ENCODE measurements around the gene CSRP3.

Gene CSRP3

DNA sequence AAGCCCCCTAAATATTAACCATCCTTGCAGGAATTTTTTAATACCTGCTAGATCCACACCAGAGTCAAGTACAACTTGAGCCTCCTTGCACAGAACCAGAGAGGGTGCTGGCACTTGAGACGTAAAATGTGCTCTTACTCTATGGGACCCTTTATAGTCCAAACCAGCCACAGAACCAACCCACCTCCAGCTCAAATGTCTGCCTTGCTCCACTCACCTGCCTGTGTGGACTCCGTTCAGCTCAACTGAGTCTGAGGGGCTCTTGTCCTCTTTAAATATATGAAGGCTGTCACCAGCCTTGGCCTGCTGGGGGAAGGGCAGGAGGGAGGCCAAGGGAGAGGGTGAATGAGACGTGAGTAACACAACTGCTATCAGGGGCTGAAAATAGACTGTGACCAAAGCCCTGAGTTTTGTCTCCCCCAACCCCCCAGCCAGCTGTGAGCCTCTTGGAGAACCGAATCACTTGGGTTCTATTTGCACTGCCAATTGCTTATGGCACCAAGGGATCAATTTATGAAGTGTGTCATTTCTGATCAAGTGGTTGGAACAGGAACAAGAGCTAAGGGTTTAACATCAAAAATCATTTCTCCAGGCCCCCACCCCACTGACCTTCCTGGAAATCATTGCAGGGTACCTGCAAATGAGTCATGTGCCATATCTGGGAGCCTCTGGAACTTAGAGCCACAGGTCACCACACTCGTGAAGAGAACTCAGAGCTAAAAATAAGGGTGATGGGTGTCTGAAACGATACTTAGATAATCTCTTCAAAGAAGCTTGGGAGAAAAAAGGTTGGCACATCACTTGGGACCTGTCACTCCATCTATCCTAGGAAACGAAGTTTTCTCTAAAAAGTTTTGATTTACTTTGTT, at the start of gene CSRP3:
TSS of gene CSRP3 (minus strand) at position 247 of the 869 bp plus-strand sequence. CDS start 9,535 bp downstream, outside the sequence.
- peaks cover 1% of the 10 kb centered on the region for H3K4me1 Mint-ChIP-seq (ENCODE audit: low read depth)
- no peak within 1 kb of the TSS for H3K4me3 Mint-ChIP-seq
- no peaks in the 10 kb centered on the region for H3K9me3 Mint-ChIP-seq
- H3K36me3 Mint-ChIP-seq (ENCODE audit: low read depth): no peaks in the 10 kb centered on the region
- peaks cover 11% of the 10 kb centered on the region for H3K27me3 Mint-ChIP-seq (ENCODE audit: low read depth)
- DNase-seq (ENCODE audit: low spot score): no peak
- H3K27ac Mint-ChIP-seq: no peak within 1 kb of the TSS

- H3K36me3 Mint-ChIP-seq (ENCODE audit: low read depth): peaks cover 5% of the 10 kb centered on the region
- H3K27me3 Mint-ChIP-seq (ENCODE audit: low read depth): peaks cover 44% of the 10 kb centered on the region
- no peak overlapping the region for H3K4me3 Mint-ChIP-seq
- H3K9me3 Mint-ChIP-seq: peaks cover 32% of the 10 kb centered on the region
- H3K27ac Mint-ChIP-seq: no peak overlapping the region
- peaks cover 5% of the 10 kb centered on the region for H3K4me1 Mint-ChIP-seq (ENCODE audit: low read depth)
- DNase-seq (ENCODE audit: low spot score): no peak
Observed at GRCh38 chr11:19251577-19251976, 49.8 kb upstream of the CSRP3 start.

- peaks cover 24% of the 10 kb centered on the region for H3K4me1 Mint-ChIP-seq (ENCODE audit: low read depth)
- H3K9me3 Mint-ChIP-seq: peaks cover 32% of the 10 kb centered on the region
- H3K36me3 Mint-ChIP-seq (ENCODE audit: low read depth): peaks cover 5% of the 10 kb centered on the region
- peaks cover 40% of the 10 kb centered on the region for H3K27me3 Mint-ChIP-seq (ENCODE audit: low read depth)
- H3K4me3 Mint-ChIP-seq: no peak overlapping the region
- H3K27ac Mint-ChIP-seq: no peak overlapping the region
- DNase-seq (ENCODE audit: low spot score): no peak
Observed at GRCh38 chr11:19246816-19247215, 45.0 kb upstream of the CSRP3 start.

- Mint-ChIP-seq H3K9me3 (peaks cover 26% of the 10 kb centered on the region), H3K36me3 (ENCODE audit: low read depth) (peaks cover 8% of the 10 kb centered on the region), H3K27me3 (ENCODE audit: low read depth) (peaks cover 33% of the 10 kb centered on the region), H3K4me1 (ENCODE audit: low read depth) (peaks cover 23% of the 10 kb centered on the region), H3K27ac (no peak overlapping the region), H3K4me3 (no peak overlapping the region)
- DNase-seq (ENCODE audit: low spot score): no peak
Observed at GRCh38 chr11:19245351-19245750, 43.6 kb upstream of the CSRP3 start.

- H3K9me3 Mint-ChIP-seq: peaks cover 20% of the 10 kb centered on the region
- H3K4me1 Mint-ChIP-seq (ENCODE audit: low read depth): peaks cover 19% of the 10 kb centered on the region
- no peak overlapping the region for H3K4me3 Mint-ChIP-seq
- no peak for DNase-seq (ENCODE audit: low spot score)
- H3K36me3 Mint-ChIP-seq (ENCODE audit: low read depth): peaks cover 12% of the 10 kb centered on the region
- H3K27me3 Mint-ChIP-seq (ENCODE audit: low read depth): peaks cover 29% of the 10 kb centered on the region
- H3K27ac Mint-ChIP-seq: no peak overlapping the region
Observed at GRCh38 chr11:19244621-19245020, 42.8 kb upstream of the CSRP3 start.

- H3K27ac Mint-ChIP-seq: no peak overlapping the region
- H3K4me1 Mint-ChIP-seq (ENCODE audit: low read depth): peaks cover 23% of the 10 kb centered on the region
- peaks cover 23% of the 10 kb centered on the region for H3K27me3 Mint-ChIP-seq (ENCODE audit: low read depth)
- peaks cover 14% of the 10 kb centered on the region for H3K36me3 Mint-ChIP-seq (ENCODE audit: low read depth)
- no peak for DNase-seq (ENCODE audit: low spot score)
- peaks cover 14% of the 10 kb centered on the region for H3K9me3 Mint-ChIP-seq
- H3K4me3 Mint-ChIP-seq: no peak overlapping the region
Observed at GRCh38 chr11:19244084-19244483, 42.3 kb upstream of the CSRP3 start.

- Mint-ChIP-seq H3K4me3 (peak overlapping the region; percentile 10), H3K4me1 (ENCODE audit: low read depth) (peaks cover 28% of the 10 kb centered on the region), H3K9me3 (peaks cover 10% of the 10 kb centered on the region), H3K27ac (no peak overlapping the region), H3K27me3 (ENCODE audit: low read depth) (peaks cover 18% of the 10 kb centered on the region), H3K36me3 (ENCODE audit: low read depth) (peaks cover 19% of the 10 kb centered on the region)
- DNase-seq (ENCODE audit: low spot score): no peak
Observed at GRCh38 chr11:19243613-19244012, 41.8 kb upstream of the CSRP3 start.

DNA sequence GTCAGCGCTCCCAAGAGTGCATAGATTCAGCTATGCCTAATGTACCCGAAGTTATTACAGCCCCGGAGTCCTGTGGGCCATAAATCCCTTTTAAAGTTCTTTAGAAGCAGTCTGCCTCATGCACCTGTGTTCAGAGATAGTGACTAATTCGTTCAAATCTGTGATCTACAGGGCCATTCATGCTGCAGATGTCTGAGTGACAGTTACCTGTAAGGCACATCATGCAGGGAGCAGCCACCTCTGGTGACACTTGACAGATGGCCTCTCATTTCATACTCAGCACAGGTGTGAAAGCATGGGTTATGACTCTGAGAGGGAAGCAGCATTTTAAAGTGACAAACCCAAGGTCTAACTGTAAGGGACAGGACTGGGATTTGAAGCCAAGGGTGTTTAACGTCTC, 41.4 kb upstream of the CSRP3 start:
- peaks cover 5% of the 10 kb centered on the region for H3K9me3 Mint-ChIP-seq
- peak overlapping the region; percentile 99 for H3K4me3 Mint-ChIP-seq
- peaks cover 32% of the 10 kb centered on the region for H3K4me1 Mint-ChIP-seq (ENCODE audit: low read depth)
- no peak for DNase-seq (ENCODE audit: low spot score)
- peaks cover 15% of the 10 kb centered on the region for H3K27me3 Mint-ChIP-seq (ENCODE audit: low read depth)
- peaks cover 20% of the 10 kb centered on the region for H3K36me3 Mint-ChIP-seq (ENCODE audit: low read depth)
- no peak overlapping the region for H3K27ac Mint-ChIP-seq

DNA sequence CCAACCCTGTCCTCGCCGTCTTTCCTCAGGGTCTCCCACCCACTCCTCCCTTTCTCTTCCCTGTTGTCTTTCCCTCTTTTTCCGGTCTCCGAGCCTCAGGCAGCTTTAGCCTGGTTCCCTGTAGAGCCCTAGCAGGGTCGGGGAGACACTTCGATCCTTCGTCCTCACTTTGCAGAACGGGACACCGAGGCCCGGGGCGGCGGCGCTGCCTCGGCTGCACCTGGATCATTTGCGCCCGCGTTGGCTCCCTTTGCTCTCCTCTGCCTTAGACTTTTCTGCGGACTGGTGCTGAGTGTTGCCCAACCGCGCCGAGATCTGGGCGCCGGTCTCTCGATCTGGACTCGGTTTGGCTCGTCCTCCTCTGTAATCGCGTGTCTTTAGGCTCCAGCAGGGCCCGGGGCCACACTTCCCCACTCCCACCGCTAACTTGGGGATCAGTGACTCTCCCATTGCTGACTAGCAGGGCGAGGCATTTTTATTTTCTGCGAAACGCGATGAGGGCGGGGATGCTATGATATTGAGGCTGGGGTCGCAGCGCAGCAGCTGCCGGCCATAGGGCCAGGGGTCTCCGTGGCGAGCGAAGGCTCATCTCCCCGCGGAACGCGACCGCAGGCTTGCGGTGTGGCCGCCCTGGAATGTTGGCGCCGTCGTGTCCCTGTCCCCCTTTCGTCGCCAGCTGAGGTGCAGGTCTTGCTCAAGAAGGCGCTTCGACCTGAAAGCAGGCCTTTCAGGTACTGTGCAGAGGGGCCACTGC, 40.6 kb upstream of the CSRP3 start:
- Mint-ChIP-seq H3K27ac (peak overlapping the region; percentile 89), H3K9me3 (no peaks in the 10 kb centered on the region), H3K4me3 (peak overlapping the region; percentile 99), H3K4me1 (ENCODE audit: low read depth) (peaks cover 34% of the 10 kb centered on the region), H3K36me3 (ENCODE audit: low read depth) (peaks cover 26% of the 10 kb centered on the region), H3K27me3 (ENCODE audit: low read depth) (peaks cover 11% of the 10 kb centered on the region)
- no peak for DNase-seq (ENCODE audit: low spot score)

GRCh38 chr11:19241260-19242178, 39.7 kb upstream of the CSRP3 start:
- no peaks in the 10 kb centered on the region for H3K9me3 Mint-ChIP-seq
- H3K4me1 Mint-ChIP-seq (ENCODE audit: low read depth): peaks cover 34% of the 10 kb centered on the region
- peaks cover 35% of the 10 kb centered on the region for H3K36me3 Mint-ChIP-seq (ENCODE audit: low read depth)
- peak; percentile 64 for DNase-seq (ENCODE audit: low spot score)
- peak overlapping the region; percentile 89 for H3K27ac Mint-ChIP-seq
- peaks cover 8% of the 10 kb centered on the region for H3K27me3 Mint-ChIP-seq (ENCODE audit: low read depth)
- peak overlapping the region; percentile 99 for H3K4me3 Mint-ChIP-seq

DNA sequence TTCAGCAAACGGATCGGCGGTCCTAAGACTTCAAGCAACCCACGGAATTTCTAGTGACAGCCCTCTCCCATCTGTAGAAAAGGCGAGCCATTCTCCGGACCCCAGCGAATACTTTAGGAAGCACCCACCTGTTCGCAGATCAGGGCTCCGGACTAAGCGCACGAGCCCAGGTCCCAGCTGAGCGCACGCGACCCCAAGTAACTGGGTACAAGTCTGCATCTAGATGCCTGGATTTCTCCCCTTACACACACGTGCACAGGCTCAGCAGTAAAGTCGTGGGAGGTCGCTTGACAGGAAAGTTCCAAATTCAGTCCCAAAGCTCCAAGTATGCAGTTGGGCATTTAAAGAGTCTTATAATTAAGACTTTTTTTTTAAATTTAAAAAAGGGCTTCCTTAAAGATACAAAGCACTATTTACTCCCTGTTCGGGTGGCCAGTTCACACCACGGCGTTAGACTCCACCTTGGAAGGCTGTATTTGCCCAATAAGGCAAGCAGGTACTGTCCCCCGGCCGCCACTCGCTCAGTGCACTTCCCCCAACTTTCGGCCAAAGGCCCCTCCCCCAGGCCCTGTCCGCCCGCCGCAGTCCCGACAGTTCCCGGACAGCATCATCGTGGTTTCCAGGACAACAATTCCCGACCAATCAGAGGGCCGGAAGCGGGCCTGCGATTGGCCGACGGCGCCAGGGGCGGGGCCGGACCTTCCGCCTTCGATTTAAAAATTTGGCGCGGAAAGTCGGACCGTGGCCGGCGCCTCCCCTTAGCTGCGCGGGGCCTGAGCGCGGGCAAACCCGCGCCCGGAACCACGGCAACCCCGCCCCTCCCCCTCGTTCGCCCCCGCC, 38.9 kb upstream of the CSRP3 start, which contains the start of gene E2F8:
TSS of gene E2F8 (minus strand) at position 526 of the 840 bp plus-strand sequence. CDS start 824 bp downstream, outside the sequence.
- peaks cover 38% of the 10 kb centered on the region for H3K4me1 Mint-ChIP-seq (ENCODE audit: low read depth)
- peak; percentile 95 for DNase-seq (ENCODE audit: low spot score)
- peak within 1 kb of the TSS; percentile 86 for H3K27ac Mint-ChIP-seq
- H3K36me3 Mint-ChIP-seq (ENCODE audit: low read depth): peaks cover 42% of the 10 kb centered on the region
- H3K9me3 Mint-ChIP-seq: no peaks in the 10 kb centered on the region
- H3K27me3 Mint-ChIP-seq (ENCODE audit: low read depth): peaks cover 3% of the 10 kb centered on the region
- peak within 1 kb of the TSS; percentile 99 for H3K4me3 Mint-ChIP-seq

DNA sequence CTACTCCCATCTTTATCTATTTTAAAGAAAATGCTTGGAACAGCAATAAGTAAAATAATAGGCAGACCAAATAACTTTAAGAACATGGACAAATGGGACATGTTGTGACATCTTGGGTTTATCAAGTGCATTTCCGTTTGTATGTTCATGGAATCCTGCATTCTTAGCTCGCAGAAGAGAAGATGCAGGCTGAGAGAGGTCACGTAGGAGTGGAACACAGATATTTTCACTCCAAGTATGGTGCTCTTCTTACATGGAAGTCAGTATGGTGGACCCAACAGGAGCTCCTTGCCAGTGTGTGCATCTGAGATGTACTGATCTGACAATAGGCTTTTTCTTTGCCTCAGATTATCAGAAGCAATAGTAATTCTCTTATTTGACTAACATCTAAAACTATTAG, 37.3 kb upstream of the CSRP3 start:
- H3K9me3 Mint-ChIP-seq: no peaks in the 10 kb centered on the region
- DNase-seq (ENCODE audit: low spot score): no peak
- H3K27ac Mint-ChIP-seq: peak overlapping the region; percentile 55
- H3K27me3 Mint-ChIP-seq (ENCODE audit: low read depth): peaks cover 3% of the 10 kb centered on the region
- peaks cover 57% of the 10 kb centered on the region for H3K36me3 Mint-ChIP-seq (ENCODE audit: low read depth)
- peak overlapping the region; percentile 85 for H3K4me3 Mint-ChIP-seq
- peaks cover 38% of the 10 kb centered on the region for H3K4me1 Mint-ChIP-seq (ENCODE audit: low read depth)

GRCh38 chr11:19237813-19238212, 36.0 kb upstream of the CSRP3 start:
- Mint-ChIP-seq H3K4me1 (ENCODE audit: low read depth) (peaks cover 28% of the 10 kb centered on the region), H3K36me3 (ENCODE audit: low read depth) (peaks cover 64% of the 10 kb centered on the region), H3K27me3 (ENCODE audit: low read depth) (peaks cover 3% of the 10 kb centered on the region), H3K4me3 (no peak overlapping the region), H3K9me3 (no peaks in the 10 kb centered on the region), H3K27ac (no peak overlapping the region)
- DNase-seq (ENCODE audit: low spot score): no peak
